Panc1 (cell line): ENCODE measurements around the gene MPZL1. TPM values are rescaled to one million over a fixed set of nuclear protein-coding genes. Genes with fewer than 3 reads are reported as not detected.

Source experiments
- ATAC-seq: fragments of 200-7000 bp; cut with Tn5 transposase; 2 replicates; pipeline ENCODE4 v1.9.1; 2020; ENCODE audit warnings: mild to moderate bottlenecking, moderate library complexity
- BruUV-seq: library from RNA; stranded (reverse); fragments of 400-500 nt; replicated peaks from 2 replicates; lab custom pipeline; 2021; lab: Mats Ljungman, UMichigan
- CTCF ChIA-PET: fragments of 300-600 bp; sonication (Branson Sonifier 250); formaldehyde crosslinking; loops from one replicate; lab custom pipeline; 2022; ENCODE audit warnings: antibody characterized with exemption; lab: Charles Lee
- POLR2A ChIA-PET: fragments of 300-600 bp; sonication (Branson Sonifier 250); formaldehyde crosslinking; loops from one replicate; lab custom pipeline; 2022; ENCODE audit warnings: antibody characterized with exemption; lab: Charles Lee
- DNase-seq: peaks from one replicate; pipeline ENCODE4 v3.0.0-alpha.2; 2010; ENCODE audit warnings: low read depth, low spot score
- H3K27ac ChIP-seq: 2 replicates; pipeline ENCODE4 v1.5.1; 2011; ENCODE audit warnings: mild to moderate bottlenecking, low read length, inconsistent platforms
- H3K27me3 ChIP-seq: fragments of 200-500 bp; sonication (Bioruptor generic); 2 replicates; pipeline ENCODE4 v1.6.0; 2014; ENCODE audit warnings: low read length, inconsistent platforms; ENCODE audit not compliant: control insufficient read depth, insufficient read depth
- H3K36me3 ChIP-seq: fragments of 200-500 bp; sonication (Bioruptor generic); 2 replicates; pipeline ENCODE4 v1.5.1; 2014; ENCODE audit warnings: inconsistent platforms, mild to moderate bottlenecking, low read length, moderate library complexity; ENCODE audit not compliant: control insufficient read depth, insufficient read depth
- H3K4me1 ChIP-seq: 2 replicates; pipeline ENCODE4 v1.5.1; 2011; ENCODE audit warnings: inconsistent platforms, mild to moderate bottlenecking, low read length, moderate library complexity; ENCODE audit not compliant: control insufficient read depth, insufficient read depth
- H3K4me3 ChIP-seq, 2 experiments: 2 replicates each; pipeline ENCODE4 v1.5.1; 2011 to 2012; ENCODE audit warnings: low read depth in 2 of 2, low read length in 2 of 2, mild to moderate bottlenecking in 2 of 2, inconsistent platforms in 1 of 2, moderate library complexity in 1 of 2
- H3K9me3 ChIP-seq: fragments of 200-500 bp; sonication (Bioruptor generic); 2 replicates; pipeline ENCODE4 v1.5.1; 2014; ENCODE audit warnings: low read depth, mild to moderate bottlenecking, inconsistent platforms, low read length, moderate library complexity; ENCODE audit not compliant: control insufficient read depth, insufficient read depth
- CTCF ChIP-seq: fragments of 450-650 bp; IDR thresholded peaks from 2 replicates; pipeline ENCODE4 v1.5.1; 2017; ENCODE audit warnings: mild to moderate bottlenecking
- POLR2AphosphoS5 ChIP-seq: IDR thresholded peaks from 2 replicates; pipeline ENCODE4 v1.6.1; 2012; ENCODE audit warnings: mild to moderate bottlenecking, low read depth, low read length, moderate library complexity
- REST ChIP-seq, 2 experiments: IDR thresholded peaks; 2 replicates each; pipeline ENCODE4 v1.6.1; 2011 to 2012; ENCODE audit warnings: low read depth in 2 of 2, control low read depth in 1 of 2, low read length in 1 of 2, mild to moderate bottlenecking in 1 of 2, moderate library complexity in 1 of 2; ENCODE audit not compliant: insufficient read depth in 1 of 2
- SIN3A ChIP-seq: IDR thresholded peaks from 2 replicates; pipeline ENCODE4 v1.6.1; 2012; ENCODE audit warnings: low read depth, mild to moderate bottlenecking, low read length, moderate library complexity, borderline replicate concordance; ENCODE audit not compliant: insufficient read depth
- TCF7L2 ChIP-seq: IDR thresholded peaks from 2 replicates; pipeline ENCODE4 v1.6.1; 2011; ENCODE audit warnings: mild to moderate bottlenecking, low read depth, low read length, inconsistent platforms
- in situ Hi-C: cut with HindIII; loops from 2 replicates; pipeline ENCODE4 v1.10.0; 2016; ENCODE audit warnings: low sequenced_read_pairs, low pct_unique_long_range_greater_than_20kb
- intact Hi-C: fragments of 100-400 bp; cut with micrococcal nuclease; formaldehyde crosslinking; loops from one replicate; pipeline ENCODE4 v1.10.0; 2022; ENCODE audit not compliant: unreplicated experiment
- total RNA-seq: library from RNA; stranded (reverse); gene quantifications from one replicate; pipeline ENCODE4 v1.2.1, GENCODE V29; 2021; ENCODE audit not compliant: unreplicated experiment

The MPZL1 gene
- total RNA-seq, 1 experiment from 2014 or later, result 72.0 TPM

GRCh38 chr1:167706363-167706762, 15.4 kb upstream of the MPZL1 start:
- Histone ChIP-seq H3K27ac (no peak overlapping the region), H3K27me3 (peaks cover 16% of the 10 kb centered on the region), H3K36me3 (no peaks in the 10 kb centered on the region), H3K9me3 (no peaks in the 10 kb centered on the region), H3K4me1 (no peaks in the 10 kb centered on the region), H3K4me3 (no peak overlapping the region)
- POLR2A ChIA-PET, result no interaction called here
- in situ Hi-C loops, result no loop called here
- intact Hi-C loops, result no loop called here
- ATAC-seq (no peak), DNase-seq (no peak)
- CTCF ChIA-PET, result no interaction called here
- BruUV-seq, result no TSS peak
- no peak for TF ChIP-seq SIN3A
- no peak for TF ChIP-seq REST (IDR thresholded peaks at IDR 0.05; ENCODE audit: insufficient read depth in 1 of 2, low read depth in 2 of 2, low read length in 1 of 2)
- TF ChIP-seq POLR2AphosphoS5, result no peak
- TF ChIP-seq CTCF, result no peak
- TF ChIP-seq TCF7L2, result no peak

GRCh38 chr1:167706931-167707877, 14.6 kb upstream of the MPZL1 start:
- ATAC-seq (no peak), DNase-seq (no peak)
- Histone ChIP-seq H3K4me3 (no peak overlapping the region), H3K27ac (no peak overlapping the region), H3K4me1 (no peaks in the 10 kb centered on the region), H3K36me3 (no peaks in the 10 kb centered on the region), H3K9me3 (no peaks in the 10 kb centered on the region), H3K27me3 (peaks cover 14% of the 10 kb centered on the region)
- POLR2A ChIA-PET, result no interaction called here
- intact Hi-C loops (no loop called here), in situ Hi-C loops (no loop called here)
- BruUV-seq, result no TSS peak
- TF ChIP-seq REST (IDR thresholded peaks at IDR 0.05; ENCODE audit: insufficient read depth in 1 of 2, low read depth in 2 of 2, low read length in 1 of 2) (no peak), CTCF (no peak), TCF7L2 (no peak)
- CTCF ChIA-PET, result interaction anchor here (0.6 kb wide), 1 partner anchor 71 kb away, joined by 3 read pairs; no protein-coding TSS in a partner anchor
